ENCODE results near the gene SYNM. TPM values are rescaled to one million over a fixed set of nuclear protein-coding genes. Genes with fewer than 3 reads are reported as not detected.

SYNM gene
- polyA plus RNA-seq, 1 donor: 29.4 TPM

DNA sequence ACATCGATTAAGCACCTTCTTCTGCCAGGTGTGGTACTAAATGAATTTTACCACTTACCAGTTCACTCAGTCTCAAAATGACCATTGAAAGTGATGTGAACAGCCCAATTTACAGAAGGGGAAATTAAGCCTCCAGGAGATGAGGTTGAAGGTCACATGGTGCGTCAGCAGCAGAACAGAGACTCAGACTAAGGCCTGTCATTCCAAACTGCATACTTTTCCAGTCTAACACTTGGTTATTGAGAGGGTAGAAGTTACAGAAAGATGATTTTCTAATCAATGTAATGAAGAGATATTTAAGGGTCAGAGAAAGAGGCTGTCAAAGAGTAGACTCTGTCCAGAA, 76.1 kb downstream of the SYNM start:
- no peaks in the 10 kb centered on the region for H3K9me3 ChIP-seq (ENCODE audit: control insufficient read depth, low read depth, low read length)
- peaks cover 7% of the 10 kb centered on the region for H3K36me3 ChIP-seq (ENCODE audit: control insufficient read depth, insufficient read depth, low read length)
- DNase-seq: no peak
- H3K27ac ChIP-seq (ENCODE audit: low read length): no peak overlapping the region
- WGBS (ENCODE audit: insufficient coverage, low lambda C conversion rate): no CpG with 5 or more reads among the region's 2 CpGs
- H3K4me1 ChIP-seq (ENCODE audit: control insufficient read depth, insufficient read depth, low read length): no peaks in the 10 kb centered on the region
- no peak overlapping the region for H3K4me3 ChIP-seq (ENCODE audit: low read length)
- H3K27me3 ChIP-seq (ENCODE audit: control insufficient read depth, insufficient read depth, low read length): no peaks in the 10 kb centered on the region

DNA sequence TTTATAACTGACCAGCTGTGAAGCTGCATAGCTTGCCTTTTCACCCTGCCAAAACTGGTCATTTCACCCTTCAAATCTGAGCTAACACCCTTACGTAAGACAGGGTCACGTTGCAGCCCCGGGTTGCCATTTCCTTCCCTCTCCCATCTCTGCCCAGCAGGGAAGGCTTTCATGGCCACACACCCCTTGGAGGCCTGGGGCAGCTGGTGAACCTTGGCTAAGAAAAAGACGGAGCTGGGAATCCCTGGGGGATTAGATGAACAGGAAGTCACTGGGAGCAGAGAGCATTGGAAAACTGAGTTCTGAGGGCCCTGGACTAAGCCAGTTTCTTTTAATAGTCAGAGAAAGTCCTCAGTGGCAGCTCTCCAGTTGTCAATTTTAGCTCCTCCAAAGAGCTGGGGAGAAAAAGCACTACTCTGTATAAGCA, 76.7 kb downstream of the SYNM start:
- no peak overlapping the region for H3K27ac ChIP-seq (ENCODE audit: low read length)
- H3K27me3 ChIP-seq (ENCODE audit: control insufficient read depth, insufficient read depth, low read length): no peaks in the 10 kb centered on the region
- WGBS (ENCODE audit: insufficient coverage, low lambda C conversion rate): no CpG with 5 or more reads among the region's 4 CpGs
- H3K4me3 ChIP-seq (ENCODE audit: low read length): no peak overlapping the region
- H3K36me3 ChIP-seq (ENCODE audit: control insufficient read depth, insufficient read depth, low read length): peaks cover 7% of the 10 kb centered on the region
- no peaks in the 10 kb centered on the region for H3K4me1 ChIP-seq (ENCODE audit: control insufficient read depth, insufficient read depth, low read length)
- H3K9me3 ChIP-seq (ENCODE audit: control insufficient read depth, low read depth, low read length): no peaks in the 10 kb centered on the region
- DNase-seq: no peak

DNA sequence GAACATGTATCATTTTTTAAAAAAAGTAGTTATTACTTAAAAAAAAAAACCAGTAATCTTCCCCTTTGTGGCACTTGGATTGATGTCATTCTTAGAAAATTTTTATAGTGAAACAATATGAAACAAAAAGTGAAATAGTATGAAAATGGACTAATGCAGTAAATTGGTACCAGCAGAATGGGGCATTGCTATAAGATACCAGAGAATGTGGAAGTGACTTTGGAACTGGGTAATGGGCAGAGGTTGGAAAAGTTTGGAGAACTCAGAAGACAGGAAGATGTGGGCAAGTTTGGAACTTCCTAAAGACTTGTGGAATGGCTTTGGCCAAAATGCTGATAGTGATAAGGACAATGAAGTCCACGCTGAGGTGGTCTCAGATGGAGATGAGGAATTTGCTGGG, 77.9 kb downstream of the SYNM start:
- no peaks in the 10 kb centered on the region for H3K9me3 ChIP-seq (ENCODE audit: control insufficient read depth, low read depth, low read length)
- no peak overlapping the region for H3K27ac ChIP-seq (ENCODE audit: low read length)
- H3K36me3 ChIP-seq (ENCODE audit: control insufficient read depth, insufficient read depth, low read length): peaks cover 7% of the 10 kb centered on the region
- WGBS (ENCODE audit: insufficient coverage, low lambda C conversion rate): no CpG with 5 or more reads among the region's 1 CpG
- H3K27me3 ChIP-seq (ENCODE audit: control insufficient read depth, insufficient read depth, low read length): no peaks in the 10 kb centered on the region
- H3K4me1 ChIP-seq (ENCODE audit: control insufficient read depth, insufficient read depth, low read length): no peaks in the 10 kb centered on the region
- DNase-seq: no peak
- H3K4me3 ChIP-seq (ENCODE audit: low read length): no peak overlapping the region

Other genes with a start within 250 kb of the SYNM start
- gene PGPEP1L, start 97.3 kb upstream of the SYNM start, polyA plus RNA-seq: 0.04 TPM
- 16.3 TPM for gene TTC23, start 144.5 kb downstream of the SYNM start, polyA plus RNA-seq
- gene LRRC28, start 146.4 kb downstream of the SYNM start, polyA plus RNA-seq: 40.4 TPM